CD1c-positive myeloid dendritic cell (primary cell): ENCODE measurements around the gene PTGDS.

ENCODE experiments used
- DNase-seq: peaks from one replicate; pipeline ENCODE4 v3.0.0-alpha.2; 2016; ENCODE audit errors: extremely low spot score

Gene PTGDS

GRCh38 chr9:136973618-136974617 is 3.4 kb upstream of the PTGDS start:
- no peak for DNase-seq

- DNase-seq: no peak
These were observed 2.3 kb upstream of the PTGDS start for GRCh38 chr9:136974817-136975535.

GRCh38 chr9:136975644-136976043 is 1.7 kb upstream of the PTGDS start:
- DNase-seq: peak; percentile 35

GRCh38 chr9:136977649-136978072 is 357 bp downstream of the PTGDS start:
- no peak for DNase-seq

GRCh38 chr9:136978073-136978864 is 965 bp downstream of the PTGDS start:
- DNase-seq: peak; percentile 66

GRCh38 chr9:136978865-136979544 is 1.7 kb downstream of the PTGDS start:
- no peak for DNase-seq

- no peak for DNase-seq
These were observed 2.7 kb downstream of the PTGDS start for GRCh38 chr9:136979769-136980587.

- no peak for DNase-seq
These were observed 3.6 kb downstream of the PTGDS start for GRCh38 chr9:136980669-136981478.

- DNase-seq: no peak
These were observed 4.4 kb downstream of the PTGDS start for GRCh38 chr9:136981588-136982231.

- DNase-seq: no peak
These were observed 5.1 kb downstream of the PTGDS start, which contains the start of gene LCNL1 for GRCh38 chr9:136982232-136983051. Gene LCNL1 (plus strand): TSS chr9:136982993. CDS start chr9:136983587, 594 bp downstream.

- no peak for DNase-seq
These were observed 5.9 kb downstream of the PTGDS start for GRCh38 chr9:136983167-136983566.

GRCh38 chr9:136983656-136984314 is 6.5 kb downstream of the PTGDS start:
- no peak for DNase-seq

- no peak for DNase-seq
These were observed 7.2 kb downstream of the PTGDS start for GRCh38 chr9:136984464-136985026.

GRCh38 chr9:136985027-136985602 is 7.8 kb downstream of the PTGDS start:
- no peak for DNase-seq

- DNase-seq: no peak
These were observed 8.5 kb downstream of the PTGDS start for GRCh38 chr9:136985853-136986252.

- no peak for DNase-seq
These were observed 11.6 kb downstream of the PTGDS start for GRCh38 chr9:136988872-136989271.
